Activated naive CD4-positive, alpha-beta T cell treated with anti-CD3 and anti-CD28 coated beads, Interleukin-2, amount 10 ng/mL, durations not matched to agents 7 days and 5 days (primary cell): ENCODE measurements around the gene KIF14.
A peak's percentile ranks its signal among the peaks of the same experiment; 100 is the strongest.

Experiments used
- CTCF ChIA-PET: fragments of 350-600 bp; sonication (Branson Sonifier 250); formaldehyde crosslinking; loops from one replicate; lab custom pipeline; 2021; ENCODE audit warnings: antibody characterized with exemption; lab: Charles Lee
- DNase-seq: peaks from one replicate; pipeline ENCODE4 v3.0.0-alpha.2; 2020
- H3K27ac Mint-ChIP-seq: one replicate; pipeline ENCODE4 v1.8.0; 2021; ENCODE audit warnings: mild to moderate bottlenecking, moderate library complexity, mixed read lengths
- H3K27me3 Mint-ChIP-seq: one replicate; pipeline ENCODE4 v1.8.0; 2021; ENCODE audit warnings: mild to moderate bottlenecking, mixed read lengths
- H3K36me3 Mint-ChIP-seq: one replicate; pipeline ENCODE4 v1.8.0; 2021; ENCODE audit warnings: mixed read lengths
- H3K4me1 Mint-ChIP-seq: one replicate; pipeline ENCODE4 v1.8.0; 2021; ENCODE audit warnings: mixed read lengths
- H3K4me3 Mint-ChIP-seq: one replicate; pipeline ENCODE4 v1.8.0; 2021; ENCODE audit warnings: mild to moderate bottlenecking, moderate library complexity, mixed read lengths
- H3K9me3 Mint-ChIP-seq: one replicate; pipeline ENCODE4 v1.8.0; 2021; ENCODE audit warnings: mixed read lengths

KIF14 gene

GRCh38 chr1:200620273-200621131, at the start of gene KIF14:
Gene KIF14, minus strand, starts transcription at chr1:200620751. Its CDS starts 2,028 bp downstream, at chr1:200618723.
- H3K4me3 Mint-ChIP-seq = peak within 1 kb of the TSS; percentile 91
- peak; percentile 98 for DNase-seq
- peak within 1 kb of the TSS; percentile 91 for H3K27ac Mint-ChIP-seq
- H3K9me3 Mint-ChIP-seq = no peaks in the 10 kb centered on the region
- H3K36me3 Mint-ChIP-seq = peaks cover 33% of the 10 kb centered on the region
- H3K4me1 Mint-ChIP-seq = peaks cover 74% of the 10 kb centered on the region
- no peaks in the 10 kb centered on the region for H3K27me3 Mint-ChIP-seq
- CTCF ChIA-PET = interaction anchor here (1.7 to 3.6 kb wide), 3 partner anchors 53 to 187 kb away, joined by 7 to 77 read pairs (median 14); no protein-coding TSS in a partner anchor

- peaks cover 44% of the 10 kb centered on the region for H3K4me1 Mint-ChIP-seq
- DNase-seq = peak; percentile 92
- H3K4me3 Mint-ChIP-seq = peak within 1 kb of the TSS; percentile 85
These were observed 49.0 kb upstream of the KIF14 start, which contains the start of gene DDX59 for GRCh38 chr1:200669314-200670241. Gene DDX59, minus strand, starts transcription at chr1:200669907. Its CDS starts 3,167 bp downstream, at chr1:200666740.

GRCh38 chr1:200668514-200669313, 48.2 kb upstream of the KIF14 start:
- H3K27me3 Mint-ChIP-seq = no peaks in the 10 kb centered on the region
- H3K4me3 Mint-ChIP-seq = peak overlapping the region; percentile 85
- DNase-seq = no peak
- H3K9me3 Mint-ChIP-seq = no peaks in the 10 kb centered on the region
- peaks cover 22% of the 10 kb centered on the region for H3K36me3 Mint-ChIP-seq
- CTCF ChIA-PET = interaction anchor here (1.0 to 2.6 kb wide), 2 partner anchors 46 to 58 kb away, joined by 3 to 11 read pairs; no protein-coding TSS in a partner anchor
- peak overlapping the region; percentile 79 for H3K27ac Mint-ChIP-seq
- H3K4me1 Mint-ChIP-seq = peaks cover 49% of the 10 kb centered on the region

More at GRCh38 chr1:200669314-200670241, 49.0 kb upstream of the KIF14 start, which contains the start of gene DDX59:
- Mint-ChIP-seq H3K27me3 (no peaks in the 10 kb centered on the region), H3K9me3 (no peaks in the 10 kb centered on the region), H3K27ac (peak within 1 kb of the TSS; percentile 90), H3K36me3 (peaks cover 15% of the 10 kb centered on the region)
- CTCF ChIA-PET = interaction anchor here (0.9 to 2.6 kb wide), 6 partner anchors 42 to 132 kb away, joined by 3 to 11 read pairs (median 4); partner anchors contain the start of gene CAMSAP2

GRCh38 chr1:200666309-200666708, 45.8 kb upstream of the KIF14 start:
- DNase-seq = no peak
- peaks cover 39% of the 10 kb centered on the region for H3K36me3 Mint-ChIP-seq
- peaks cover 50% of the 10 kb centered on the region for H3K4me1 Mint-ChIP-seq
- no peak overlapping the region for H3K27ac Mint-ChIP-seq
- H3K27me3 Mint-ChIP-seq = no peaks in the 10 kb centered on the region
- no peaks in the 10 kb centered on the region for H3K9me3 Mint-ChIP-seq
- no peak overlapping the region for H3K4me3 Mint-ChIP-seq
- CTCF ChIA-PET = no interaction called here

- H3K27ac Mint-ChIP-seq = no peak overlapping the region
- CTCF ChIA-PET = no interaction called here
- no peaks in the 10 kb centered on the region for H3K9me3 Mint-ChIP-seq
- no peaks in the 10 kb centered on the region for H3K27me3 Mint-ChIP-seq
- peaks cover 45% of the 10 kb centered on the region for H3K4me1 Mint-ChIP-seq
- no peak overlapping the region for H3K4me3 Mint-ChIP-seq
- no peak for DNase-seq
- peaks cover 42% of the 10 kb centered on the region for H3K36me3 Mint-ChIP-seq
These were observed 45.3 kb upstream of the KIF14 start for GRCh38 chr1:200665861-200666260.

- no peaks in the 10 kb centered on the region for H3K27me3 Mint-ChIP-seq
- no peaks in the 10 kb centered on the region for H3K9me3 Mint-ChIP-seq
- H3K36me3 Mint-ChIP-seq = peaks cover 62% of the 10 kb centered on the region
- DNase-seq = no peak
- peaks cover 19% of the 10 kb centered on the region for H3K4me1 Mint-ChIP-seq
- no peak overlapping the region for H3K27ac Mint-ChIP-seq
- no peak overlapping the region for H3K4me3 Mint-ChIP-seq
- CTCF ChIA-PET = no interaction called here
These were observed 40.2 kb upstream of the KIF14 start for GRCh38 chr1:200660719-200661118.

GRCh38 chr1:200659269-200659668, 38.7 kb upstream of the KIF14 start:
- Mint-ChIP-seq H3K27ac (no peak overlapping the region), H3K4me3 (no peak overlapping the region), H3K4me1 (peaks cover 12% of the 10 kb centered on the region), H3K9me3 (no peaks in the 10 kb centered on the region), H3K27me3 (no peaks in the 10 kb centered on the region), H3K36me3 (peaks cover 67% of the 10 kb centered on the region)
- CTCF ChIA-PET = interaction anchor here (1.4 kb wide), 1 partner anchor 37 kb away, joined by 3 read pairs; no protein-coding TSS in a partner anchor
- DNase-seq = no peak

- Mint-ChIP-seq H3K27ac (no peak overlapping the region), H3K4me1 (peaks cover 15% of the 10 kb centered on the region), H3K4me3 (no peak overlapping the region), H3K27me3 (no peaks in the 10 kb centered on the region), H3K9me3 (no peaks in the 10 kb centered on the region), H3K36me3 (peaks cover 68% of the 10 kb centered on the region)
- CTCF ChIA-PET = interaction anchor here (0.7 to 1.4 kb wide), 2 partner anchors 36 to 47 kb away, joined by 3 to 7 read pairs; no protein-coding TSS in a partner anchor
- no peak for DNase-seq
These were observed 37.7 kb upstream of the KIF14 start for GRCh38 chr1:200658037-200658818.

GRCh38 chr1:200654660-200655059, 34.1 kb upstream of the KIF14 start:
- H3K4me3 Mint-ChIP-seq = no peak overlapping the region
- H3K4me1 Mint-ChIP-seq = peaks cover 17% of the 10 kb centered on the region
- no peak overlapping the region for H3K27ac Mint-ChIP-seq
- peaks cover 48% of the 10 kb centered on the region for H3K36me3 Mint-ChIP-seq
- DNase-seq = no peak
- CTCF ChIA-PET = no interaction called here
- H3K9me3 Mint-ChIP-seq = no peaks in the 10 kb centered on the region
- no peaks in the 10 kb centered on the region for H3K27me3 Mint-ChIP-seq

GRCh38 chr1:200653022-200653462, 32.5 kb upstream of the KIF14 start:
- Mint-ChIP-seq H3K9me3 (no peaks in the 10 kb centered on the region), H3K27ac (no peak overlapping the region), H3K36me3 (peaks cover 45% of the 10 kb centered on the region)

GRCh38 chr1:200652378-200652777, 31.8 kb upstream of the KIF14 start:
- no peak overlapping the region for H3K4me3 Mint-ChIP-seq
- peaks cover 17% of the 10 kb centered on the region for H3K4me1 Mint-ChIP-seq
- no peak overlapping the region for H3K27ac Mint-ChIP-seq
- H3K27me3 Mint-ChIP-seq = no peaks in the 10 kb centered on the region
- DNase-seq = no peak
- peaks cover 43% of the 10 kb centered on the region for H3K36me3 Mint-ChIP-seq
- no peaks in the 10 kb centered on the region for H3K9me3 Mint-ChIP-seq
- CTCF ChIA-PET = interaction anchor here (0.7 kb wide), 1 partner anchor 30 kb away, joined by 4 read pairs; no protein-coding TSS in a partner anchor

More at GRCh38 chr1:200653022-200653462, 32.5 kb upstream of the KIF14 start:
- DNase-seq = no peak
- Mint-ChIP-seq H3K4me3 (no peak overlapping the region), H3K4me1 (peaks cover 17% of the 10 kb centered on the region), H3K27me3 (no peaks in the 10 kb centered on the region)
- CTCF ChIA-PET = no interaction called here

- CTCF ChIA-PET = interaction anchor here (1.4 kb wide), 1 partner anchor 11 kb away, joined by 4 read pairs; no protein-coding TSS in a partner anchor
- DNase-seq = no peak
- Mint-ChIP-seq H3K36me3 (peaks cover 30% of the 10 kb centered on the region), H3K4me3 (no peak overlapping the region), H3K4me1 (no peaks in the 10 kb centered on the region), H3K9me3 (no peaks in the 10 kb centered on the region), H3K27ac (no peak overlapping the region), H3K27me3 (no peaks in the 10 kb centered on the region)
These were observed 26.0 kb upstream of the KIF14 start for GRCh38 chr1:200646515-200646914.
